HG02852 (cell line): Measurements from ENCODE around the gene COPG2.
"Not testable (repeated sequence)": the region's sequence is repeated elsewhere in the genome, so short reads cannot be mapped to it uniquely, and the experiment has no call there.

Experiments used
- ATAC-seq: cut with Tn5 transposase; IDR thresholded peaks from one replicate; pipeline ENCODE4 v1.9.1; 2021; ENCODE audit warnings: mild to moderate bottlenecking, moderate library complexity; ENCODE audit not compliant: unreplicated experiment

Gene COPG2, protein sequence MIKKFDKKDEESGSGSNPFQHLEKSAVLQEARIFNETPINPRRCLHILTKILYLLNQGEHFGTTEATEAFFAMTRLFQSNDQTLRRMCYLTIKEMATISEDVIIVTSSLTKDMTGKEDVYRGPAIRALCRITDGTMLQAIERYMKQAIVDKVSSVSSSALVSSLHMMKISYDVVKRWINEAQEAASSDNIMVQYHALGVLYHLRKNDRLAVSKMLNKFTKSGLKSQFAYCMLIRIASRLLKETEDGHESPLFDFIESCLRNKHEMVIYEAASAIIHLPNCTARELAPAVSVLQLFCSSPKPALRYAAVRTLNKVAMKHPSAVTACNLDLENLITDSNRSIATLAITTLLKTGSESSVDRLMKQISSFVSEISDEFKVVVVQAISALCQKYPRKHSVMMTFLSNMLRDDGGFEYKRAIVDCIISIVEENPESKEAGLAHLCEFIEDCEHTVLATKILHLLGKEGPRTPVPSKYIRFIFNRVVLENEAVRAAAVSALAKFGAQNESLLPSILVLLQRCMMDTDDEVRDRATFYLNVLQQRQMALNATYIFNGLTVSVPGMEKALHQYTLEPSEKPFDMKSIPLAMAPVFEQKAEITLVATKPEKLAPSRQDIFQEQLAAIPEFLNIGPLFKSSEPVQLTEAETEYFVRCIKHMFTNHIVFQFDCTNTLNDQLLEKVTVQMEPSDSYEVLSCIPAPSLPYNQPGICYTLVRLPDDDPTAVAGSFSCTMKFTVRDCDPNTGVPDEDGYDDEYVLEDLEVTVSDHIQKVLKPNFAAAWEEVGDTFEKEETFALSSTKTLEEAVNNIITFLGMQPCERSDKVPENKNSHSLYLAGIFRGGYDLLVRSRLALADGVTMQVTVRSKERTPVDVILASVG

DNA sequence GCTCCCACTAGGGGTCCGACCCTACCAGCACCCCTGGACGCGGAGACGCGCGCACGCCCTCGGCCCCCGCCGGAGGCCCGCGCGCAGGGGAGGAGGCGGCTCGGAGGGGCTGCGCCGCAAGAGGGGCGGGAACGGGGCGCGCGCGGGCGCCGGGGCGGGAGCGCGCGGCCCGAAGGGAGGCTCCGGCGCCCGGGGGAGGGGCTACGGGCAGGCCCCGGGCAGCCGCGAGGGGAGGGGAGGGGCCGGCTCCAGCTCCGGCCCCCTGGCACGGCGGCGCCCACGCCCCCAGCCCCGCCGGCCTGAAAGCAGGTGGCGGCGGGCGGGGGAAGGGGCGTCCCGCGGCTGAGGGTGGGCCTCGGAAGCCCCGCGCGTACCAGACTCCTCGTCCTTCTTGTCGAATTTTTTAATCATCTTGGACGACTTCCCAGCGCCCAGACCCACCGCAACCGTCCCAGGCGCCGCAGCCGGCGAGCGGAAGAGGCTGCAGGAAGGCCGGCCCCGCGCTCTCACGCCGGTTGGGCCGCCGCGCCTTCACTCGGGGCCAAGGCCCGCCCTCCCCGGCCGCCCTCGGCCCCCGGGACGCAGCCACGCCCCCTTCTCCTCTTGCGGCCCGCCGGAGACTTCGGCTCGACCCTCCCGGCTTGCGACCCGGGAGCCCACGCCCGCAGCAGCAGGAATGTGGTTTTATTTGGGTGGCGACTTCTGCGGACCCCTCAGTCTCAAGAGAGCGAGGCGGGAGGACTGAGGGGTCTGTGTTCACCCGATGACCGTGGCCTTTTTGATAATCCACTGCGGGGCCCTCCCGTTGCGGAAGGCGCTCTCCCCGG lies at the start of gene COPG2:
COPG2 (minus strand) TSS at position 491 of the 827 bp plus-strand sequence; CDS start at position 411, 80 bp downstream.
- ATAC-seq: peak; percentile 95

- ATAC-seq: no peak
These were observed 43.9 kb upstream of the COPG2 start for GRCh38 chr7:130712416-130712815.

GRCh38 chr7:130708766-130709165 lies 40.2 kb upstream of the COPG2 start:
- ATAC-seq: no peak

GRCh38 chr7:130708001-130708400 lies 39.5 kb upstream of the COPG2 start:
- no peak for ATAC-seq

- ATAC-seq: no peak
These were observed 35.3 kb upstream of the COPG2 start for GRCh38 chr7:130703851-130704250.

DNA sequence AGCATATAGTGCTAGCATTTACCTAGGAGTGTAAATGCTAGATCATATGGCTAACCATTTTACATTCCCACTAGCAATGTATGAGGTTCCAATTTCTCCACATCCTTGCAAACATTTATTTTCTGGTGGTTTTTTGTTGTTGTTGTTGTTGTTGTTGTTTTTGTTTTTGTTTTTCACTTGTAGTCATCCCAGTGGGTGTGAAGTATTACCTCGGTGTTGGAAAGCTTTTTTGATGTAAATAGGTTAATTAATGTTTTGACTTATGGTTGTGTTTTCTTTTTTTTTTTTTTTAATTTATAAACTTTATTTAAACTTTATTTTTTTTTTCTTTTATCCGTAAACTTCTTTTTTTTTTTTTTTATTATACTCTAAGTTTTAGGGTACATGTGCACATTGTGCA lies 33.1 kb upstream of the COPG2 start:
- ATAC-seq: no peak

- no peak for ATAC-seq
These were observed 32.2 kb upstream of the COPG2 start for GRCh38 chr7:130700760-130701159.

GRCh38 chr7:130699686-130700085 lies 31.1 kb upstream of the COPG2 start:
- no peak for ATAC-seq

- ATAC-seq: no peak
These were observed 29.3 kb upstream of the COPG2 start for GRCh38 chr7:130697820-130698219.

GRCh38 chr7:130695840-130696239 lies 27.3 kb upstream of the COPG2 start:
- no peak for ATAC-seq

GRCh38 chr7:130692396-130692795 lies 23.8 kb upstream of the COPG2 start:
- ATAC-seq: not testable (repeated sequence)

DNA sequence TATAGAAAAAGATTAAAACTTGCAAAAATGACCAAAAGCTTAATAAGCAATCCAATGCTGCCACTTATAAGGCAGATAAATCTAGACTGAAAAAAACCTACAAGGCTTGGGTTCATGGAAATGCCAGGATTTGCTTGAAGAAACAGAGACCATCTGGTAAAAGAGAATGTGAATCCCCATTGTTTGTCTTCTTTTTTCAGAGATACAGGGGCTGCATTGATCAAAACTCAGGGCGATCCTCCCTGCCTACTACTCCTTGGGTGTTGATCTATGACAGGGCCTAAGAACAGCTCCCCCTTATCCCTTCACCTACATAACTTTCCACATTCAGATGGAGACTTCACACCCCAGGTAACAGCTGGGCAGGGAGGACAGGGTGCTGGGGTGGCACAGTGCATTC lies 21.1 kb upstream of the COPG2 start:
- no peak for ATAC-seq

- no peak for ATAC-seq
These were observed 14.5 kb upstream of the COPG2 start for GRCh38 chr7:130683026-130683425.

- ATAC-seq: no peak
These were observed 5.9 kb upstream of the COPG2 start for GRCh38 chr7:130674456-130674855.

- ATAC-seq: no peak
These were observed 4.5 kb upstream of the COPG2 start for GRCh38 chr7:130673066-130673465.

GRCh38 chr7:130672146-130672545 lies 3.6 kb upstream of the COPG2 start:
- ATAC-seq: no peak

DNA sequence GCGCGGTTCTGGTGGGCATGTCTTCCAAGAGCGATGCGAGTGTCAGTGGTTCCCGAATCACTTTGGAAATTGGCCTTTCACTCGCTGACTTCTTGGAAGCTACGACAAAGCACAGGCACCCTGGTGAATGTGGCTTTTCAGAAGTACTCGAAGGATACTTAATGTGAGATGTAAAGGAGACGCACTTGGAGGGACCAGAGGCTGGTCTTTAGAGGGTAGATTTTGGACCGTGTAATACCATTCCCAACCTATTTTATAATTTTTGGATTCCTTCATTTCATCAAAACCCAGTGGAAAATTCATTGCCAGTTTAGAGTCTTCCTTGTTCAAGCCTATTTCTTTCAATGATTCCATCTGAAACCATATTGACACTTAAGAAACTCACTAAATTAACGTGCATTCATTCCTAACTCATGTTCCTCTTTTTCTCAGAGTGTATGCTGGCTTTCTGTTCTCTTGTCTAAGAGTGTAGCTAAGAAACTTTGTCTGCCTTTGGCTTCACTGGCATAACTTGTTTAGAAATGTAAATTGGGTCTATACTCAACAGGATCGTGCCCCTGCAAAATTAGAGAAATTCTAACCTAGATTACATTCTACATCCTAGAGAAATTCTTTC lies 645 bp upstream of the COPG2 start:
- ATAC-seq: peak; percentile 9

DNA sequence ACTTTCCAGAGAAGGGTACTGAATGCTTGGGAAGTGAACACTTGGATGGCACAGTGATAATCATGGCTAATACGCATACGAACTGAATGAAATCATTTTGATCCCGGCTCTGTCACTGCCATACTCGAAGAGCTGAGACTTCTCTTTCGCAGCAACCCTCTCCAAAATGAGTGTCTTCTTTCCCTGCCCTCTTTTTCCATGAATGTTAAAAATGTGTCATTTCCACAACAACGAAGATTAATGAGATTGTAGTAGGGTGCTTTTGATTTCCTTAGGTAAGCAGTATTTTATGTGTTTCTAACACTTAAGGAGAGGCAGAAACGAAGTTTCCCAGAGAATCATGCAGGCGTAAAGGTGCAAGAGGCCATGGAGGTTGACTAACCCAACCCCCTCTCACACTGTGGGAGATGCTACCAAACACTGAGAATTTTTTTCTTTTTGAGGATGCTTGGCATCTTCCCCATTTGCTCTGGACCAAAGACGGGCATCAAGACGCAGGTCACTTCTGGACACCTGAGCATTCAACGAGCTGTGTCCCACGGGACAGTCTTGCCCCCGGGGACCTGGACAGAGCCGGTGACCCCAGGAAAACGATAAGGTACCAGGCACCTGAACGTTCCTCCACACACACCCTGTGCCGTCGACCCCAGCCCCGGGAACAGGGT lies 823 bp downstream of the COPG2 start:
- ATAC-seq: no peak

- no peak for ATAC-seq
These were observed 6.1 kb downstream of the COPG2 start for GRCh38 chr7:130662426-130662825.

DNA sequence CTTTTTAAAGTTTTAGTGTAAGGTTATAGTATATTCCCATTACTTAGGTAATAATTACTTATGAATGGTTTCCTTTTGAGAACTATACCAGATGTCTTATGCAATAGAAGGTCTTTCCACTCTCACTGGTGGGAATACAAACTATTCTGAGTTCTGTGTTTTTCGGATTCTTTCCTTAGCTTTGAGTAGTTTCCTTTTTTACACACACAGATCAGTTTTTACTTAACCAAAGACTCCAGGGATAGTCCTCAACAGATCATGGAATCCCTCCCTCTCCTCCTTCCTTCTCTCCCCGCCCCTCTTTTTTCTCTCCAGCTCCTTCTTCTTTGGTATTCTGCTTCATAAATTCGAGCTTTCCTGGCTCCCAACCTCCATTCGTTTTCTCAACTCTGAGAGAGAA lies 13.3 kb downstream of the COPG2 start:
- ATAC-seq: no peak
